ENCODE data around the gene C11orf21. TPM values are rescaled to one million over a fixed set of nuclear protein-coding genes. Genes with fewer than 3 reads are reported as not detected.

The C11orf21 gene
- total and polyA plus RNA-seq, 12 donors = 0.04 to 2.1 (median 0.37) TPM

DNA sequence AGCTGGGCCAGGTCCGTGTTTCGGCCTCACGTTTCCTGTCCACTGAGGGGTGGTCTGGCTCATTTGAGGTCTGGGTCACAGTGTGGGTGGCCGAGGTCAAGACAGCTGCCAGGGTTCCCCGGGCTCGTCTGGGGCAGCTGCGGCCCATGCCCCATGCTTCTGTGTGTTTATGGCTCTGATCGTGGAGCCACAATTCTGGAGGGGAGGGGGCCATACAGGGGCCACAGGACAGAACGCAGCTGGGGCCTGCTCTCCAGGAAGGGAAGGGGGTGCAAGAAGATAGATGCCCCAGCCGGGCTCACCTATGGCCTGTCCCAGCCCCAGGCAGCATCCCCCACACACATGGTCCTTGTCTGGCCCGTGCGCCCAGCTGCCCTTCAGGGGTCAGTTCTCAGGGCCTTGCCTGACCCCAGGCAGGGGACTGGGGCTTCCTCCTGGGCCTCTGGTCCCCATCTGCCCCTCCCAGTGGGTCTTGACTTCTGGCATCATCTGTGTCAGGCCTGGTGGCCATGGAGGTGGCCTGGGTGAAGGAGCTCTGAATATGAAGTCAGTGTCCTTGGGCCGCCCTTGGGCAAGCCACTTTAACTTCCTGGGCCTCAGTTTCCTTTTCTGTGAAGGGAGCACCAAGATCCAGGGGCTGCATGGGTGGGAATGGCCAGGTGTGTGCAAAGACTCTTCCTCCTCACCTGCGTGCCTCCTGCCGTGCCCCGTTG, 8.5 kb upstream of the C11orf21 start:
- no peaks in the 10 kb centered on the region for H3K36me3 ChIP-seq (replicated peaks in 1 of 2)
- H3K27me3 ChIP-seq = no peaks in the 10 kb centered on the region
- WGBS, 4 donors = 81 to 88% (median 85%) methylated on average over 4 to 16 of the region's 16 CpGs
- H3K4me3 ChIP-seq = no peak overlapping the region
- intact Hi-C loops (cut with DNase I) = loop anchor here (5.0 to 10.0 kb wide), 2 partner anchors 57 to 215 kb away; no protein-coding TSS in a partner anchor
- no peak for DNase-seq
- no peaks in the 10 kb centered on the region for H3K9me3 ChIP-seq (replicated peaks in 1 of 3)
- no peak for TF ChIP-seq POLR2A (IDR thresholded peaks at IDR 0.05)
- TF ChIP-seq, protein P1, sequence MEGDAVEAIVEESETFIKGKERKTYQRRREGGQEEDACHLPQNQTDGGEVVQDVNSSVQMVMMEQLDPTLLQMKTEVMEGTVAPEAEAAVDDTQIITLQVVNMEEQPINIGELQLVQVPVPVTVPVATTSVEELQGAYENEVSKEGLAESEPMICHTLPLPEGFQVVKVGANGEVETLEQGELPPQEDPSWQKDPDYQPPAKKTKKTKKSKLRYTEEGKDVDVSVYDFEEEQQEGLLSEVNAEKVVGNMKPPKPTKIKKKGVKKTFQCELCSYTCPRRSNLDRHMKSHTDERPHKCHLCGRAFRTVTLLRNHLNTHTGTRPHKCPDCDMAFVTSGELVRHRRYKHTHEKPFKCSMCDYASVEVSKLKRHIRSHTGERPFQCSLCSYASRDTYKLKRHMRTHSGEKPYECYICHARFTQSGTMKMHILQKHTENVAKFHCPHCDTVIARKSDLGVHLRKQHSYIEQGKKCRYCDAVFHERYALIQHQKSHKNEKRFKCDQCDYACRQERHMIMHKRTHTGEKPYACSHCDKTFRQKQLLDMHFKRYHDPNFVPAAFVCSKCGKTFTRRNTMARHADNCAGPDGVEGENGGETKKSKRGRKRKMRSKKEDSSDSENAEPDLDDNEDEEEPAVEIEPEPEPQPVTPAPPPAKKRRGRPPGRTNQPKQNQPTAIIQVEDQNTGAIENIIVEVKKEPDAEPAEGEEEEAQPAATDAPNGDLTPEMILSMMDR (IDR thresholded peaks at IDR 0.05) = no peak
- H3K4me1 ChIP-seq (replicated peaks in 1 of 2) = peaks cover 9 to 17% of the 10 kb centered on the region in 2 donors
- no peak overlapping the region for H3K27ac ChIP-seq

- peaks cover 4 to 17% of the 10 kb centered on the region in 2 donors for H3K4me1 ChIP-seq (replicated peaks in 1 of 2)
Observed at GRCh38 chr11:2309251-2310072, 7.7 kb upstream of the C11orf21 start.

GRCh38 chr11:2308713-2309112, 7.0 kb upstream of the C11orf21 start:
- Histone ChIP-seq H3K4me1 (replicated peaks in 1 of 2) (peaks cover 0 to 17% of the 10 kb centered on the region in 2 donors), H3K36me3 (replicated peaks in 1 of 2) (no peaks in the 10 kb centered on the region), H3K27ac (no peak overlapping the region), H3K27me3 (no peaks in the 10 kb centered on the region), H3K4me3 (no peak overlapping the region), H3K9me3 (replicated peaks in 1 of 3) (no peaks in the 10 kb centered on the region)
- WGBS, 4 donors = 75 to 100% (median 80%) methylated on average over 1 to 7 of the region's 7 CpGs
- TF ChIP-seq, protein P1 (IDR thresholded peaks at IDR 0.05) = no peak
- TF ChIP-seq POLR2A (IDR thresholded peaks at IDR 0.05) = no peak
- intact Hi-C loops (cut with DNase I) = loop anchor here (2.0 to 10.0 kb wide), 2 partner anchors 110 to 216 kb away; no protein-coding TSS in a partner anchor
- no peak for DNase-seq

More at GRCh38 chr11:2309251-2310072, 7.7 kb upstream of the C11orf21 start:
- Histone ChIP-seq H3K9me3 (replicated peaks in 1 of 3) (no peaks in the 10 kb centered on the region), H3K4me3 (no peak overlapping the region), H3K36me3 (replicated peaks in 1 of 2) (no peaks in the 10 kb centered on the region), H3K27me3 (no peaks in the 10 kb centered on the region), H3K27ac (no peak overlapping the region)
- no peak for DNase-seq
- WGBS, 4 donors = 53 to 84% (median 75%) methylated on average over 7 to 19 of the region's 19 CpGs
- TF ChIP-seq POLR2A (IDR thresholded peaks at IDR 0.05) = no peak
- TF ChIP-seq, protein P1 (IDR thresholded peaks at IDR 0.05) = no peak
- intact Hi-C loops (cut with DNase I) = loop anchor here (2.0 to 10.0 kb wide), 3 partner anchors 58 to 215 kb away; no protein-coding TSS in a partner anchor

All from adrenal gland (tissue), 12 donors.